Keratinocyte (primary cell): ENCODE results near the gene DSTN. TPM values are rescaled to one million over a fixed set of nuclear protein-coding genes. Genes with fewer than 3 reads are reported as not detected.

Source experiments
- DNase-seq: peaks from one replicate; pipeline ENCODE4 v3.0.0-alpha.2; 2011; ENCODE audit warnings: low read depth, missing footprints, low spot score
- FAIRE-seq: peaks from 2 replicates; lab custom pipeline; 2011; peaks lifted over from hg19 to GRCh38; lab: Jason Lieb, UNC
- H2AFZ ChIP-seq: 2 replicates; pipeline ENCODE4 v1.6.0; 2012; ENCODE audit warnings: low read length, control low read depth, inconsistent platforms; ENCODE audit not compliant: control insufficient read depth
- H3K27ac ChIP-seq: 2 replicates; pipeline ENCODE4 v1.5.1; 2011; ENCODE audit warnings: low read length; ENCODE audit not compliant: control insufficient read depth, insufficient read depth
- H3K27me3 ChIP-seq: 3 replicates; pipeline ENCODE4 v1.6.0; 2011; ENCODE audit warnings: low read length; ENCODE audit not compliant: control insufficient read depth, insufficient read depth; ENCODE audit errors: extremely low read depth
- H3K36me3 ChIP-seq, 2 experiments: 2 replicates in 1 of 2; 3 replicates in 1 of 2; pipeline ENCODE4 v1.5.1; 2011; ENCODE audit warnings: low read length in 2 of 2, mild to moderate bottlenecking in 1 of 2; ENCODE audit not compliant: control insufficient read depth in 2 of 2, insufficient read depth in 2 of 2; ENCODE audit errors: extremely low read depth in 1 of 2
- H3K4me1 ChIP-seq: 3 replicates; pipeline ENCODE4 v1.5.1; 2011; ENCODE audit warnings: low read length; ENCODE audit not compliant: control insufficient read depth, insufficient read depth; ENCODE audit errors: extremely low read depth
- H3K4me2 ChIP-seq: 3 replicates; pipeline ENCODE4 v1.6.0; 2011; ENCODE audit warnings: low read depth, low read length; ENCODE audit not compliant: control insufficient read depth, insufficient read depth; ENCODE audit errors: extremely low read depth
- H3K4me3 ChIP-seq, 3 experiments: fragments of 200-600 bp in 1 of 3; sonication (generic) in 1 of 3; 2 replicates in 2 of 3; 3 replicates in 1 of 3; pipeline ENCODE4 v1.5.1; 2011 to 2016; ENCODE audit warnings: low read length in 3 of 3, mild to moderate bottlenecking in 3 of 3, control low read depth in 2 of 3, inconsistent platforms in 1 of 3, low read depth in 1 of 3, mixed read lengths in 1 of 3, mixed run types in 1 of 3, moderate library complexity in 1 of 3; ENCODE audit not compliant: control insufficient read depth in 2 of 3, insufficient read depth in 2 of 3; ENCODE audit errors: extremely low read depth in 1 of 3
- H3K79me2 ChIP-seq: 2 replicates; pipeline ENCODE4 v1.6.0; 2012; ENCODE audit warnings: low read length; ENCODE audit not compliant: control insufficient read depth, insufficient read depth
- H3K9ac ChIP-seq: 3 replicates; pipeline ENCODE4 v1.6.0; 2011; ENCODE audit warnings: low read length; ENCODE audit not compliant: control insufficient read depth, insufficient read depth; ENCODE audit errors: extremely low read depth
- H3K9me1 ChIP-seq: 3 replicates; pipeline ENCODE4 v1.6.0; 2011; ENCODE audit warnings: low read length; ENCODE audit not compliant: control insufficient read depth, insufficient read depth; ENCODE audit errors: extremely low read depth
- H3K9me3 ChIP-seq: 2 replicates; pipeline ENCODE4 v1.5.1; 2012; ENCODE audit warnings: low read depth, low read length; ENCODE audit not compliant: control insufficient read depth
- H4K20me1 ChIP-seq: 3 replicates; pipeline ENCODE4 v1.6.0; 2011; ENCODE audit warnings: low read length; ENCODE audit not compliant: control insufficient read depth, insufficient read depth; ENCODE audit errors: extremely low read depth
- CTCF ChIP-seq, 3 experiments: IDR thresholded peaks in 1 of 3; conservative IDR thresholded peaks in 1 of 3; optimal IDR thresholded peaks in 1 of 3; 2 replicates in 2 of 3; 3 replicates in 1 of 3; pipeline versions ENCODE3 to v1.5.1; 2011; ENCODE audit warnings: low read length in 3 of 3, mild to moderate bottlenecking in 3 of 3, moderate library complexity in 2 of 3, control low read depth in 1 of 3, inconsistent platforms in 1 of 3; ENCODE audit not compliant: insufficient read depth in 2 of 3; ENCODE audit errors: extremely low read depth in 1 of 3
- EZH2 ChIP-seq: IDR thresholded peaks from one replicate; pipeline ENCODE4 v1.6.1; 2012; ENCODE audit warnings: inconsistent platforms, mild to moderate bottlenecking, low read length, moderate library complexity
- dilution Hi-C: fragments of 300-500 bp; cut with MboI; formaldehyde crosslinking; loops from one replicate; pipeline ENCODE4 v1.7.0; 2020; ENCODE audit warnings: low sequenced_read_pairs; ENCODE audit not compliant: extremely low pct_ligation_motif_present
- polyA plus RNA-seq, 5 experiments: library from polyadenylated mRNA; depleted of rRNA in 3 of 5; stranded (reverse) in 3 of 5; stranded (forward) in 1 of 5; unstranded in 1 of 5; fragments of >200 nt; gene quantifications; 1 replicate in 1 of 5; 2 replicates in 3 of 5; 3 replicates in 1 of 5; pipeline versions ENCODE4 v1.2.1 to v1.2.3, GENCODE V29; 2011 to 2012; ENCODE audit warnings: missing spikeins in 2 of 5, low read depth in 1 of 5, low replicate concordance in 1 of 5

Gene DSTN
- polyA plus RNA-seq, 1 donor (not counting 4 experiments of a cell fraction or from before 2014, with no cell fraction given), result 288 TPM

DNA sequence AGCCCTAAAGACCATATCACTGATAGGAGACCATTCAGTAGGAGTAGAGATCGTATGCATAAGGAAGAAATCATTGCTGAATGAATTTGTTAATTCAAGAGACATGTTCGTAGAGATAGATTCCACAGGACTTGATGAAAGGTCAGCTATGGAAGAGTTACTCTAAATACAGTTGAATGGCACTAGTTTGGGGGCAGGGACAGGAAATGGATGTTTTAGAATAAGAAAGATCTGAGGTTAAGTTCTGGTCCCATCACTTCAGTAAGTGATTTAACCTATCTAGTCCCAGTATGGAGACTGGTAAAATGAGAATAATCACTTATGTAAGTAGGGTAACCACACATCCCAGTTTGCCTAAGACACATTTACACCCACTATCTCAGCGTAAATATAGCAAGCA is 35.8 kb upstream of the DSTN start:
- no peak overlapping the region for H3K27ac ChIP-seq
- no peaks in the 10 kb centered on the region for H4K20me1 ChIP-seq
- no peak overlapping the region for H3K9ac ChIP-seq
- no peak overlapping the region for H3K4me3 ChIP-seq
- no peak for TF ChIP-seq CTCF (optimal IDR thresholded peaks at IDR 0.05 in 1 of 3, IDR thresholded peaks at IDR 0.05 in 1 of 3, conservative IDR thresholded peaks at IDR 0.05 in 1 of 3; ENCODE audit: extremely low read depth in 1 of 3, insufficient read depth in 2 of 3, low read length in 3 of 3)
- H3K36me3 ChIP-seq, result no peaks in the 10 kb centered on the region
- peaks cover 3% of the 10 kb centered on the region for H3K4me1 ChIP-seq
- FAIRE-seq (no peak), DNase-seq (no peak)
- H3K4me2 ChIP-seq, result no peak overlapping the region
- H2AFZ ChIP-seq, result no peak overlapping the region
- no peaks in the 10 kb centered on the region for H3K9me3 ChIP-seq
- H3K9me1 ChIP-seq, result no peaks in the 10 kb centered on the region
- no peaks in the 10 kb centered on the region for H3K27me3 ChIP-seq
- dilution Hi-C loops, result no loop called here
- H3K79me2 ChIP-seq, result no peaks in the 10 kb centered on the region

DNA sequence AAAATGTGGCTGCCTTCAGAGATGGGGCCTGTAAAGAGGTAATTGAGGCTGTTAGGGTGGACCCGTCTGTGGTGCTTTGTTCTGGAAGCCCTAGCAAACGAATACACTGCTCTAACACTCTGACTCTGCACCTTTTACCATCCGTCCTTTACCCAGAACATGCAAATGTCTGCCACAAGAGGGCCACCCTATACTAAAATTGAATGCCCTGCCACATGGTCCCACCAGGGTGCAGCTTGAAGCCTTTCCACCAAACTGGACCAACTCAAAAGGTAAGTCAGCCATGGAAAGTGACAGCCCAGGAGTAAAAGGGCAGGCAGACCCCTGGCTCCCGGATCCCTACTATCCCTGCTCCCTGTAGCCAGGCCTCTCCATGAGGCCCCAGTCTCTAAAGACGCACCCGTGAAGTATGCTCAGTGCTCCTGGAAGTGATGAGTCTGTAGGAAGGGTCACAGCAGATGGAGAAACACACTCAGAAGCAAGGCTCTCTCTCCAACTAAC is 32.9 kb upstream of the DSTN start:
- no peaks in the 10 kb centered on the region for H3K4me1 ChIP-seq
- dilution Hi-C loops, result no loop called here
- no peak overlapping the region for H3K4me3 ChIP-seq
- H3K79me2 ChIP-seq, result no peaks in the 10 kb centered on the region
- no peaks in the 10 kb centered on the region for H3K9me3 ChIP-seq
- H3K9me1 ChIP-seq, result no peaks in the 10 kb centered on the region
- no peak overlapping the region for H2AFZ ChIP-seq
- no peak overlapping the region for H3K27ac ChIP-seq
- no peaks in the 10 kb centered on the region for H4K20me1 ChIP-seq
- H3K4me2 ChIP-seq, result no peak overlapping the region
- H3K36me3 ChIP-seq, result no peaks in the 10 kb centered on the region
- FAIRE-seq (peak; percentile 65), DNase-seq (no peak)
- H3K27me3 ChIP-seq, result no peaks in the 10 kb centered on the region
- no peak for TF ChIP-seq EZH2
- TF ChIP-seq CTCF (optimal IDR thresholded peaks at IDR 0.05 in 1 of 3, IDR thresholded peaks at IDR 0.05 in 1 of 3, conservative IDR thresholded peaks at IDR 0.05 in 1 of 3; ENCODE audit: extremely low read depth in 1 of 3, insufficient read depth in 2 of 3, low read length in 3 of 3), result peak; percentile 88 to 97 (median 94)
- H3K9ac ChIP-seq, result no peak overlapping the region
